ENCODE data around the gene HSD17B13. TPM values are rescaled to one million over a fixed set of nuclear protein-coding genes. Genes with fewer than 3 reads are reported as not detected.

Gene HSD17B13
- total and polyA plus RNA-seq, 2 experiments from 2014 or later: 0.15 TPM; not detected in 1

- no peak for TF ChIP-seq EZH2 (IDR thresholded peaks at IDR 0.05; ENCODE audit: low read depth, unreplicated experiment)
Observed at GRCh38 chr4:87305562-87305961, 17.1 kb downstream of the HSD17B13 start (continued).

GRCh38 chr4:87304745-87305432, 17.8 kb downstream of the HSD17B13 start:
- H3K36me3 Mint-ChIP-seq (ENCODE audit: low read depth): no peaks in the 10 kb centered on the region
- no peaks in the 10 kb centered on the region for H4K20me1 ChIP-seq (replicated peaks; ENCODE audit: insufficient read depth)
- no peak overlapping the region for H3K27ac Mint-ChIP-seq
- no peak overlapping the region for H3K4me3 ChIP-seq
- no peaks in the 10 kb centered on the region for H3K4me1 ChIP-seq (ENCODE audit: insufficient read depth)
- no peaks in the 10 kb centered on the region for H3K4me1 Mint-ChIP-seq
- no peaks in the 10 kb centered on the region for H3K9me2 ChIP-seq (ENCODE audit: insufficient read depth)
- H3F3A ChIP-seq (replicated peaks; ENCODE audit: low read depth): no peaks in the 10 kb centered on the region
- peaks cover 6% of the 10 kb centered on the region for H3K27me3 Mint-ChIP-seq (ENCODE audit: insufficient read depth, low read depth, poor library complexity)
- no peak for ATAC-seq
- H3K27ac ChIP-seq (ENCODE audit: low read depth): no peak overlapping the region
- TF ChIP-seq NANOG (IDR thresholded peaks at IDR 0.05; ENCODE audit: borderline replicate concordance) (no peak), ZNF331 (CRISPR knock-in tag; IDR thresholded peaks at IDR 0.05; ENCODE audit: low read depth) (no peak), ZNF114 (CRISPR knock-in tag; IDR thresholded peaks at IDR 0.05) (no peak), ZNF462 (CRISPR knock-in tag; IDR thresholded peaks at IDR 0.05) (no peak)
- TF ChIP-seq, protein P1, sequence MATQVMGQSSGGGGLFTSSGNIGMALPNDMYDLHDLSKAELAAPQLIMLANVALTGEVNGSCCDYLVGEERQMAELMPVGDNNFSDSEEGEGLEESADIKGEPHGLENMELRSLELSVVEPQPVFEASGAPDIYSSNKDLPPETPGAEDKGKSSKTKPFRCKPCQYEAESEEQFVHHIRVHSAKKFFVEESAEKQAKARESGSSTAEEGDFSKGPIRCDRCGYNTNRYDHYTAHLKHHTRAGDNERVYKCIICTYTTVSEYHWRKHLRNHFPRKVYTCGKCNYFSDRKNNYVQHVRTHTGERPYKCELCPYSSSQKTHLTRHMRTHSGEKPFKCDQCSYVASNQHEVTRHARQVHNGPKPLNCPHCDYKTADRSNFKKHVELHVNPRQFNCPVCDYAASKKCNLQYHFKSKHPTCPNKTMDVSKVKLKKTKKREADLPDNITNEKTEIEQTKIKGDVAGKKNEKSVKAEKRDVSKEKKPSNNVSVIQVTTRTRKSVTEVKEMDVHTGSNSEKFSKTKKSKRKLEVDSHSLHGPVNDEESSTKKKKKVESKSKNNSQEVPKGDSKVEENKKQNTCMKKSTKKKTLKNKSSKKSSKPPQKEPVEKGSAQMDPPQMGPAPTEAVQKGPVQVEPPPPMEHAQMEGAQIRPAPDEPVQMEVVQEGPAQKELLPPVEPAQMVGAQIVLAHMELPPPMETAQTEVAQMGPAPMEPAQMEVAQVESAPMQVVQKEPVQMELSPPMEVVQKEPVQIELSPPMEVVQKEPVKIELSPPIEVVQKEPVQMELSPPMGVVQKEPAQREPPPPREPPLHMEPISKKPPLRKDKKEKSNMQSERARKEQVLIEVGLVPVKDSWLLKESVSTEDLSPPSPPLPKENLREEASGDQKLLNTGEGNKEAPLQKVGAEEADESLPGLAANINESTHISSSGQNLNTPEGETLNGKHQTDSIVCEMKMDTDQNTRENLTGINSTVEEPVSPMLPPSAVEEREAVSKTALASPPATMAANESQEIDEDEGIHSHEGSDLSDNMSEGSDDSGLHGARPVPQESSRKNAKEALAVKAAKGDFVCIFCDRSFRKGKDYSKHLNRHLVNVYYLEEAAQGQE (IDR thresholded peaks at IDR 0.05; ENCODE audit: unreplicated experiment): no peak
- DNase-seq (ENCODE audit: low spot score): no peak
- no peak overlapping the region for H2AFZ ChIP-seq
- H3K79me2 ChIP-seq (replicated peaks; ENCODE audit: insufficient read depth): no peaks in the 10 kb centered on the region
- H3K27me3 ChIP-seq (ENCODE audit: insufficient read depth): no peaks in the 10 kb centered on the region
- no peaks in the 10 kb centered on the region for H3K9me3 Mint-ChIP-seq
- H3K4me2 ChIP-seq: no peak overlapping the region
- H3K4me3 Mint-ChIP-seq: no peak overlapping the region
- no peaks in the 10 kb centered on the region for H3K36me3 ChIP-seq (ENCODE audit: insufficient read depth)
